DOHH2 (cell line): ENCODE data around the gene RBFOX2.

Source experiments
- H3F3A ChIP-seq: fragments of 200-600 bp; sonication (generic), shearing (Covaris generic); 2 replicates; pipeline ENCODE4 v1.6.0; 2016; ENCODE audit warnings: antibody characterized with exemption, mild to moderate bottlenecking; ENCODE audit not compliant: control insufficient read depth, insufficient read depth
- H3K27ac ChIP-seq: fragments of 200-600 bp; sonication (generic); 2 replicates; pipeline ENCODE4 v1.5.1; 2014; ENCODE audit warnings: low read depth, mild to moderate bottlenecking, low read length, moderate library complexity
- H3K27me3 ChIP-seq: fragments of 200-600 bp; sonication (generic); 2 replicates; pipeline ENCODE4 v1.6.1; 2014; ENCODE audit warnings: mild to moderate bottlenecking, low read length, mixed read lengths; ENCODE audit not compliant: control insufficient read depth
- H3K36me3 ChIP-seq: fragments of 200-600 bp; sonication (generic); 2 replicates; pipeline ENCODE4 v1.6.1; 2014; ENCODE audit warnings: mild to moderate bottlenecking, low read length, moderate library complexity, mixed read lengths; ENCODE audit not compliant: control insufficient read depth
- H3K4me1 ChIP-seq: fragments of 200-600 bp; sonication (generic); 2 replicates; pipeline ENCODE4 v1.6.1; 2014; ENCODE audit warnings: mild to moderate bottlenecking, low read length, mixed read lengths; ENCODE audit not compliant: control insufficient read depth
- H3K4me2 ChIP-seq: fragments of 200-600 bp; sonication (generic); 2 replicates; pipeline ENCODE4 v1.6.0; 2014; ENCODE audit warnings: mild to moderate bottlenecking, low read length, moderate library complexity
- H3K4me3 ChIP-seq: fragments of 200-600 bp; sonication (generic); 2 replicates; pipeline ENCODE4 v1.5.1; 2014; ENCODE audit warnings: mild to moderate bottlenecking, low read length, mixed read lengths
- H3K79me2 ChIP-seq: fragments of 200-600 bp; sonication (generic); 2 replicates; pipeline ENCODE4 v1.6.1; 2014; ENCODE audit warnings: mild to moderate bottlenecking, low read length, mixed read lengths; ENCODE audit not compliant: control insufficient read depth
- H3K9me2 ChIP-seq: fragments of 200-600 bp; sonication (generic); replicated peaks from 2 replicates; pipeline ENCODE4 v1.6.1; 2014; ENCODE audit warnings: mild to moderate bottlenecking, low read length, mixed read lengths; ENCODE audit not compliant: control insufficient read depth
- H3K9me3 ChIP-seq: fragments of 200-600 bp; sonication (generic); 2 replicates; pipeline ENCODE4 v1.6.1; 2014; ENCODE audit warnings: antibody characterized with exemption, low read length, mixed read lengths; ENCODE audit not compliant: control insufficient read depth, insufficient read depth
- H4K20me1 ChIP-seq: fragments of 200-600 bp; sonication (generic); 2 replicates; pipeline ENCODE4 v1.6.0; 2014; ENCODE audit warnings: low read depth, mild to moderate bottlenecking, antibody characterized with exemption, low read length, moderate library complexity; ENCODE audit not compliant: control insufficient read depth, insufficient read depth
- EZH2phosphoT487 ChIP-seq: fragments of 200-600 bp; sonication (generic); IDR thresholded peaks from 2 replicates; pipeline ENCODE4 v1.6.1; 2017; ENCODE audit warnings: borderline replicate concordance, mild to moderate bottlenecking, antibody characterized with exemption, low read length, moderate library complexity, mixed read lengths
- TF ChIP-seq, protein P1 (sequence below): fragments of 200-600 bp; sonication (generic); IDR thresholded peaks from one replicate; pipeline ENCODE4 v1.5.1; 2014; ENCODE audit warnings: antibody characterized with exemption, mild to moderate bottlenecking, low read depth, low read length; ENCODE audit not compliant: poor library complexity, severe bottlenecking

RBFOX2 gene

DNA sequence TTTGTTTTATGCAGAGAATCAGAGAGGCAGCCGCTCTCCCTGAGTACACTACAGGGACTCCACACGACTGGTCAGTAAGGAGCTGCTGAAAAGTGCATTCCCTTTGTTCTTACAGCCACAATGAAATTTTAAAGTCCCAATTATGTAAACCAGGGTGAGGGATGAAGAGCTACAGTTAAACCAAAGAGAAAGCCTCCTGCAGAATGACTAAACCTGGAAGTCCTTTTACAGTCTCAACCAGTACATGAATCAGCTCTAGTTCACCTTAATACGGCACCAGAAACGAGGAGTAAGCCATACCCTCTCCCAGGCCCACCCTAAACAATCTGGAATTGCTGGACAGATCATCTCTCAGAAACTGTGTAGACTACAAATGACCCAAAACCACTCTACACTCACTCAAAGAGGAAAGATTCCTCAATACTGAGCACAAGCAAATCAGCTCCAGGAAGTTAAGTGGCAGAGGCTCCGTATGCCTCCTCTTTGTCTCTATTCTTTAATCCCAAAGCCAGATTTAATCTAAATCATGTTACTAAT lies 113.1 kb downstream of the RBFOX2 start:
- peaks cover 98% of the 10 kb centered on the region for H3K79me2 ChIP-seq
- TF ChIP-seq, protein P1, sequence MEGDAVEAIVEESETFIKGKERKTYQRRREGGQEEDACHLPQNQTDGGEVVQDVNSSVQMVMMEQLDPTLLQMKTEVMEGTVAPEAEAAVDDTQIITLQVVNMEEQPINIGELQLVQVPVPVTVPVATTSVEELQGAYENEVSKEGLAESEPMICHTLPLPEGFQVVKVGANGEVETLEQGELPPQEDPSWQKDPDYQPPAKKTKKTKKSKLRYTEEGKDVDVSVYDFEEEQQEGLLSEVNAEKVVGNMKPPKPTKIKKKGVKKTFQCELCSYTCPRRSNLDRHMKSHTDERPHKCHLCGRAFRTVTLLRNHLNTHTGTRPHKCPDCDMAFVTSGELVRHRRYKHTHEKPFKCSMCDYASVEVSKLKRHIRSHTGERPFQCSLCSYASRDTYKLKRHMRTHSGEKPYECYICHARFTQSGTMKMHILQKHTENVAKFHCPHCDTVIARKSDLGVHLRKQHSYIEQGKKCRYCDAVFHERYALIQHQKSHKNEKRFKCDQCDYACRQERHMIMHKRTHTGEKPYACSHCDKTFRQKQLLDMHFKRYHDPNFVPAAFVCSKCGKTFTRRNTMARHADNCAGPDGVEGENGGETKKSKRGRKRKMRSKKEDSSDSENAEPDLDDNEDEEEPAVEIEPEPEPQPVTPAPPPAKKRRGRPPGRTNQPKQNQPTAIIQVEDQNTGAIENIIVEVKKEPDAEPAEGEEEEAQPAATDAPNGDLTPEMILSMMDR: no peak
- no peak for TF ChIP-seq EZH2phosphoT487
- no peaks in the 10 kb centered on the region for H3K9me3 ChIP-seq
- peak overlapping the region; percentile 95 for H3K4me2 ChIP-seq
- H3K4me3 ChIP-seq: peak overlapping the region; percentile 70
- no peaks in the 10 kb centered on the region for H4K20me1 ChIP-seq
- H3K9me2 ChIP-seq: no peaks in the 10 kb centered on the region
- H3K27me3 ChIP-seq: no peaks in the 10 kb centered on the region
- H3K36me3 ChIP-seq: no peaks in the 10 kb centered on the region
- H3K27ac ChIP-seq: peak overlapping the region; percentile 95
- H3F3A ChIP-seq: peaks cover 12% of the 10 kb centered on the region
- H3K4me1 ChIP-seq: peaks cover 99% of the 10 kb centered on the region

GRCh38 chr22:35914665-35915476 lies 113.8 kb downstream of the RBFOX2 start:
- peak overlapping the region; percentile 95 for H3K4me2 ChIP-seq
- H3K36me3 ChIP-seq: no peaks in the 10 kb centered on the region
- peak overlapping the region; percentile 70 for H3K4me3 ChIP-seq

DNA sequence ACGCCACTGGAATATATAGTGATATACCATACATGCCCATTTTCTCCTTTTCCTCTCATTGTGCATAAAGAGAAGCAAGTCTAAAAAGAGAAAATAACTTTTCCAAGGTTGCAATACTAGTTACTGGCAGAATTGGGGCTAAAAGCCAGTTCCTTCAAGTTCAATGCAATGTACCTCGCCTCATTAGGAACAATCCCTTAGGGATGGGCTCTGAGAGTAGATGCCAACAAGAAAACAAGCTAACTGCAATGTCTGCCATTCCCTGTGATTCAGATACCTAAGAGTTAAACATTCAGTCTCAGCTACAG lies 114.3 kb downstream of the RBFOX2 start:
- no peak for TF ChIP-seq EZH2phosphoT487
- Histone ChIP-seq H3K9me3 (no peaks in the 10 kb centered on the region), H3F3A (peaks cover 13% of the 10 kb centered on the region), H3K79me2 (peaks cover 98% of the 10 kb centered on the region), H3K36me3 (no peaks in the 10 kb centered on the region), H3K4me3 (peak overlapping the region; percentile 70), H3K4me2 (peak overlapping the region; percentile 95), H3K9me2 (no peaks in the 10 kb centered on the region), H3K4me1 (peaks cover 99% of the 10 kb centered on the region), H3K27ac (peak overlapping the region; percentile 95), H3K27me3 (no peaks in the 10 kb centered on the region), H4K20me1 (no peaks in the 10 kb centered on the region)

More at GRCh38 chr22:35914665-35915476, 113.8 kb downstream of the RBFOX2 start:
- peaks cover 98% of the 10 kb centered on the region for H3K79me2 ChIP-seq
- H3K9me2 ChIP-seq: no peaks in the 10 kb centered on the region
- H3F3A ChIP-seq: peaks cover 12% of the 10 kb centered on the region
- no peaks in the 10 kb centered on the region for H3K27me3 ChIP-seq
- TF ChIP-seq, protein P1: no peak
- no peak for TF ChIP-seq EZH2phosphoT487
- H4K20me1 ChIP-seq: no peaks in the 10 kb centered on the region
- no peaks in the 10 kb centered on the region for H3K9me3 ChIP-seq
- peaks cover 99% of the 10 kb centered on the region for H3K4me1 ChIP-seq
- peak overlapping the region; percentile 95 for H3K27ac ChIP-seq

- Histone ChIP-seq H3K36me3 (no peaks in the 10 kb centered on the region), H3K27ac (peak overlapping the region; percentile 95), H3K79me2 (peaks cover 98% of the 10 kb centered on the region), H3F3A (peaks cover 17% of the 10 kb centered on the region), H3K9me2 (no peaks in the 10 kb centered on the region), H3K4me2 (peak overlapping the region; percentile 95), H3K27me3 (no peaks in the 10 kb centered on the region), H3K9me3 (no peaks in the 10 kb centered on the region), H3K4me1 (peaks cover 99% of the 10 kb centered on the region), H4K20me1 (no peaks in the 10 kb centered on the region), H3K4me3 (peak overlapping the region; percentile 70)
- no peak for TF ChIP-seq EZH2phosphoT487
- TF ChIP-seq, protein P1: no peak
Measured at GRCh38 chr22:35913925-35914324, 114.7 kb downstream of the RBFOX2 start.
